Psoas muscle (tissue), 8 donors: ENCODE data around the gene ATP6V0E1. TPM values are rescaled to one million over a fixed set of nuclear protein-coding genes. Genes with fewer than 3 reads are reported as not detected.
A peak's percentile ranks its signal among the peaks of the same experiment; 100 is the strongest.

Experiments used
- ATAC-seq, 4 donors: fragments of 200-7000 bp; cut with Tn5 transposase; one replicate each; pipeline ENCODE4 v1.9.1; 2020; ENCODE audit warnings: moderate library complexity in 3 of 4, mild to moderate bottlenecking in 2 of 4
- DNase-seq, 2 donors: peaks; one replicate each; pipeline ENCODE4 v3.0.0-alpha.2; 2020
- H3K27ac ChIP-seq: fragments of 200-600 bp; one replicate; pipeline ENCODE4 v1.8.0; 2022
- H3K27me3 ChIP-seq, 3 donors: fragments of 200-600 bp in 1 of 3; one replicate each; pipeline versions ENCODE4 v1.6.1 to v1.8.0; 2013 to 2022; ENCODE audit warnings: low read length in 2 of 3, mild to moderate bottlenecking in 2 of 3, moderate library complexity in 1 of 3; ENCODE audit not compliant: insufficient read depth in 3 of 3
- H3K36me3 ChIP-seq, 2 donors: fragments of 200-600 bp in 1 of 2; one replicate each; pipeline versions ENCODE4 v1.6.1 to v1.8.0; 2013 to 2022; ENCODE audit warnings: low read depth in 1 of 2, mild to moderate bottlenecking in 1 of 2, moderate library complexity in 1 of 2; ENCODE audit not compliant: insufficient read depth in 1 of 2
- H3K4me1 ChIP-seq: fragments of 200-600 bp; one replicate; pipeline ENCODE4 v1.8.0; 2022
- H3K4me3 ChIP-seq: fragments of 200-600 bp; one replicate; pipeline ENCODE4 v1.8.0; 2022; ENCODE audit warnings: mild to moderate bottlenecking
- H3K9me3 ChIP-seq: fragments of 200-600 bp; one replicate; pipeline ENCODE4 v1.8.0; 2022
- CTCF ChIP-seq: fragments of 200-600 bp; IDR thresholded peaks from one replicate; pipeline ENCODE4 v1.8.0; 2022; ENCODE audit warnings: antibody characterized with exemption
- WGBS, 3 donors: extraction: QIAGEN DNeasy Blood & Tissue Kit; methylation state at CpG; one replicate each; pipeline versions ENCODE4 v1.1.6 to v1.1.7; 2013; 5-methylcytosine and 5-hydroxymethylcytosine counted together
- intact Hi-C, 2 donors: fragments of 100-400 bp; cut with DNase I; formaldehyde crosslinking; loops; one replicate each; pipeline versions ENCODE4 v1.11.0 to v1.14.2; 2022
- polyA plus RNA-seq, 3 donors: library from polyadenylated mRNA; stranded (reverse); fragments of 200-250 nt; gene quantifications; one replicate each; pipeline ENCODE4 v1.2.3, GENCODE V29; 2013
- total RNA-seq, 4 donors: library from RNA; stranded (reverse); fragmentation: NEBNext Ultra II Directional in 2 of 4; extraction: Animal tissue kit (Norgen Biotek cat#: 25700) in 2 of 4; gene quantifications; one replicate each; pipeline versions ENCODE4 v1.2.1 to v1.2.4, GENCODE V29; 2021 to 2023
- donor health status: healthy with polysubstance abuse.
- donor health status: DM: no; HTN: no; CAD: no; lungs with moderate emphysema.
- donor health status: Bipolar disorder and iron deficiency.
- donor health status: healthy.
- donor health status: DM: yes; HTN: yes; CAD: no.
- donor health status: DM: no; HTN: no; CAD: no.
- donor health status: DM: no; HTN: no; CAD: no.
- donor health status: DM: yes; HTN: yes; CAD: no.

The ATP6V0E1 gene
- total and polyA plus RNA-seq, 7 donors, result 97.8 to 319 (median 163) TPM

- peaks cover 0 to 22% of the 10 kb centered on the region in 2 donors for H3K36me3 ChIP-seq
- no peaks in the 10 kb centered on the region for H3K27me3 ChIP-seq
- 74 to 81% (median 75%) methylated on average over 4 of the region's 4 CpGs for WGBS, 3 donors
- intact Hi-C loops, result no loop called here
- no peak for ATAC-seq
- TF ChIP-seq CTCF, result no peak
- no peak overlapping the region for H3K4me3 ChIP-seq
- DNase-seq, result no peak
- H3K4me1 ChIP-seq, result no peaks in the 10 kb centered on the region
- no peak overlapping the region for H3K27ac ChIP-seq
- H3K9me3 ChIP-seq, result no peaks in the 10 kb centered on the region
Observed at GRCh38 chr5:172952034-172952511, 31.5 kb upstream of the ATP6V0E1 start.

- ATAC-seq, result no peak
- no peaks in the 10 kb centered on the region for H3K9me3 ChIP-seq
- 57 to 59% (median 57%) methylated on average over 15 of the region's 15 CpGs for WGBS, 3 donors
- H3K36me3 ChIP-seq, result peaks cover 0 to 22% of the 10 kb centered on the region in 2 donors
- intact Hi-C loops, result no loop called here
- no peak overlapping the region for H3K4me3 ChIP-seq
- H3K4me1 ChIP-seq, result no peaks in the 10 kb centered on the region
- no peak for TF ChIP-seq CTCF
- no peaks in the 10 kb centered on the region for H3K27me3 ChIP-seq
- DNase-seq, result no peak
- H3K27ac ChIP-seq, result peak overlapping the region; percentile 36
Observed at GRCh38 chr5:172953776-172954675, 29.5 kb upstream of the ATP6V0E1 start.

- TF ChIP-seq CTCF, result no peak
- Histone ChIP-seq H3K4me3 (no peak overlapping the region), H3K27me3 (no peaks in the 10 kb centered on the region), H3K9me3 (no peaks in the 10 kb centered on the region), H3K4me1 (no peaks in the 10 kb centered on the region), H3K27ac (no peak overlapping the region), H3K36me3 (peaks cover 0 to 22% of the 10 kb centered on the region in 2 donors)
- WGBS, 3 donors, result 75 to 80% (median 78%) methylated on average over 7 to 8 of the region's 8 CpGs
- DNase-seq (no peak), ATAC-seq (no peak)
- intact Hi-C loops, result no loop called here
Observed at GRCh38 chr5:172954751-172955159, 28.8 kb upstream of the ATP6V0E1 start.

- H3K27ac ChIP-seq, result no peak overlapping the region
- no peak for TF ChIP-seq CTCF
- H3K36me3 ChIP-seq, result peaks cover 0 to 10% of the 10 kb centered on the region in 2 donors
- no peaks in the 10 kb centered on the region for H3K27me3 ChIP-seq
- 77 to 86% (median 81%) methylated on average over 3 of the region's 3 CpGs for WGBS, 3 donors
- no peak for ATAC-seq
- DNase-seq, result no peak
- intact Hi-C loops, result no loop called here
- H3K9me3 ChIP-seq, result no peaks in the 10 kb centered on the region
- H3K4me1 ChIP-seq, result peaks cover 6% of the 10 kb centered on the region
- H3K4me3 ChIP-seq, result no peak overlapping the region
Observed at GRCh38 chr5:172956228-172956627, 27.3 kb upstream of the ATP6V0E1 start.
